Measurements from ENCODE around the gene SLIT3.

GRCh38 chr5:168706655-168707069 is 594.3 kb downstream of the SLIT3 start:
- no peak for TF ChIP-seq GATA2 (IDR thresholded peaks at IDR 0.05; ENCODE audit: low read depth, low read length)
- no peak for TF ChIP-seq GATA3 (IDR thresholded peaks at IDR 0.05; ENCODE audit: low read depth, low read length)

All from SH-SY5Y (cell line).